HG03378 (cell line): ENCODE data around the gene FCHSD2.
A peak's percentile ranks its signal among the peaks of the same experiment; 100 is the strongest.
"Not testable (repeated sequence)": the region's sequence is repeated elsewhere in the genome, so short reads cannot be mapped to it uniquely, and the experiment has no call there.

ENCODE experiments used
- ATAC-seq: cut with Tn5 transposase; IDR thresholded peaks from one replicate; pipeline ENCODE4 v1.9.1; 2021; ENCODE audit warnings: mild to moderate bottlenecking, moderate library complexity; ENCODE audit not compliant: unreplicated experiment

Gene FCHSD2

DNA sequence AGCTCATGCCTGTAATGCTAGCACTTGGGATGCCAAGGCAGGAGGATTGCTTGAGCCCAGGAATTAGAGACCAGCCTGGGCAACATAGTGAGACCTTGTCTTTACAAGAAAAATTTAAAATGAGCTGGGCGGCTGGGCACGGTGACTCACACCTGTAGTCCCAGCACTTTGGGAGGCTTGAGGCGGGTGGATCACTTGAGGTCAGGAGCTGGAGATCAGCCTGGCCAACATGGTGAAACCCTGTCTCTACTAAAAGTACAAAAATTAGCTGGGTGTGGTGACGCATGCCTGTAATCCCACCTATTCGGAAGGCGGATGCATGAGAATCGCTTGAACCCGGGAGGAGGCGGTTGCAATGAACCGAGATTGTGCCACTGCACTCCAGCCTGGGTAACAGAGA lies 330.4 kb downstream of the FCHSD2 start:
- ATAC-seq = not testable (repeated sequence)

DNA sequence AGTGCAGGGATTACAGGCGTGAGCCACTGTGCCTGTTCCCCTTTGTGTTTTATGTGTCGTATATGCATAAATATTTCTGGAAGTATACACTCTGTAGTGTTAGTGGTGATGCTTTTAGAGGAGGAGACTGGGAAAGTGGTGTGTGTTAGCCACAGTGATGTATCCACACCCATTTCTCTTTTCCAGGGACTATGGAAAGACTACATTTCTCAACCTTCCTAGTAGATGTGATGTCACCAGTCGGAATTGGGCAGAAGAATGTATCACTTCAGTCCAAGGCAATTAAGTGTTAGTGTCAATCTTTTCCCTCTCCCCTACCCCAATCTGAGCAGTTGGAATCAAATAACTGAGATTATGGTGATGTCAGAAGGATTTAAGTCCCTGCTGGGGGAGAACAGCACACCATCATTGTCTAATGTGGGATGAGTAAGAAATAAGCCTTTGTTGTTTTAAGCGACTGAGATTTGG lies 333.8 kb downstream of the FCHSD2 start:
- no peak for ATAC-seq

DNA sequence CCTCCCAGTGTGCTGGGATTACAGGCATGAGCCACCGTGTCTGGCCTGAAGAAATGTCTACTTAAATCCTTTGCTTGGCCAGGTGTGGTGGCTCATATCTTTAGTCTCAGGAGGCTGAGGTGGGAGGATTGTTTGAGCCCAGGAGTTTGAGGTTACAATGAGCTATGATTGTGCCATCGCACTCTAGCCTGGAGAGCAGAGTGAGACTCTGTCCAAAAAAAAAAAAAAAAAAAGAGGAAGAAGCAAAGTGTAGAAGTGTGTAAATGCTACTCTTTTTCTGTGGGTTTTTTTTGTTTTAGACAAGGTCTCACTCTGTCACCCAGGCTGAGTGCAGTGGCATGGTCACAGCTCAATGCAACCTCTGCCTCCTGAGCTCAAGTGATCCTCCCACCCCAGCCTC lies 334.3 kb downstream of the FCHSD2 start:
- ATAC-seq = no peak

DNA sequence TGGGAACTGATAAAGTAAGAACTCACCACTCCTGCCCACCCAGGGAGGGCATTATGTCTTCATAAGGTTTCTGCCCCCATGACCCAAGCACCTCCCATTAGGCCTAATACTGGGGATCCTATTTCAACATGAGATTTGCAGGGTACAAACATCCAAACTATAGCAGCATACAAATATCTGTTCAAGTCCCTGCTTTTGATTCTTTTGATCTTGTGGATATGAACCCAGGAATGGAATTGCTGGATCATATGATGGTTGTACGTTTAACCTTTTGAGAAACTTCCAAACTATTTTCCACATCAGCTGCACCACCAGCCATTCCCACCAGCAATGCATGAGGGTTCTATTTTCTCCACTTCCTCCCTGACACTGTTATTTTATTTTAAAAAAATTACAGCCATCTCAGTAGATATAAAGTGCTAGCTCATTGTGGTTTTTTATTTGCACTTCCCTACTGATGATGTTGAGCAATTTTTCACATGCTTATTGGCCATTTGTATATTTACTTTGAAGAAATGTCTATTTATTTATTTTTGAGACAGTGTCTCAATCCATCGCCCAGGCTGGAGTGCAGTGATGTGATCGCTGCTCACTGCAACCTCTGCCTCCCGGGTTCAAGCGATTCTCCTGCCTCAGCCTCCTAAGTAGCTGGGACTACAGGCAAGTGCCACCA lies 335.0 kb downstream of the FCHSD2 start:
- no peak for ATAC-seq

DNA sequence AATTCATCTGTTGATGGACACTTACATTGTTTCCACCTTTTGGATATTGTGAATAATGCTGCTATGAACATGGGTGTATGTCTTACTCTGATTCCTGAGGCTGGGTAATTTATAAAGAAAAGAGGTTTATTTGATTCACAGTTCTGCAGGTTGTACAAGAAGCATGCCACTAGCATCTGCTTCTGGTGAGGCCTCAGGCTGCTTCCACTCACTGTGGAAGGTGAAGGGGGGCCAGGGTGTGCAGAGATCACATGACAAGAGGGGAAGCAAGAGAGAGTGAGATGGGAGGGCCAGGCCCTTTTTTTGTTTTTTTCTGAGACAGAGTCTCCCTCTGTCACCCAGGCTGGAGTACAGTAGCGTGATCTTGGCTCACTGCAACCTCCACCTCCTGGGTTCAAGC lies 335.7 kb downstream of the FCHSD2 start:
- ATAC-seq = not testable (repeated sequence)

DNA sequence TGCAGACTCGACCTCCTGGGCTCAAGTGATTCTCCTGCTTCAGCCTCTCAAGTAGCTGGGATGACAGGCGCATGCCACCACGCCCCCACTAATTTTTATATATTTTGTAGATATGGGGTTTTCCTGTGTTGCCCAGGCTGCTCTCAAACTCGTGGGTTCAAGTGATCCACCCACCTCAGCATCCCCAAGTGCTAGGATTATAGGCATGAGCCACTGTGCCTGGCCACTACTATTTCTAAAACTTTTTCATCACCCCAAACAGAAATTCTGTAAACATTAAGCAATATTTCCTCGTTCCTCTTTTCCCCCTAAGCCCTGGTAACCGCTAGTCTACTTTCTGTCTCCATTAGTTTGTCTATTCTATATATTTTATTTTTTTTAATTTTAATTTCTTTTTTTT lies 336.9 kb downstream of the FCHSD2 start:
- no peak for ATAC-seq

DNA sequence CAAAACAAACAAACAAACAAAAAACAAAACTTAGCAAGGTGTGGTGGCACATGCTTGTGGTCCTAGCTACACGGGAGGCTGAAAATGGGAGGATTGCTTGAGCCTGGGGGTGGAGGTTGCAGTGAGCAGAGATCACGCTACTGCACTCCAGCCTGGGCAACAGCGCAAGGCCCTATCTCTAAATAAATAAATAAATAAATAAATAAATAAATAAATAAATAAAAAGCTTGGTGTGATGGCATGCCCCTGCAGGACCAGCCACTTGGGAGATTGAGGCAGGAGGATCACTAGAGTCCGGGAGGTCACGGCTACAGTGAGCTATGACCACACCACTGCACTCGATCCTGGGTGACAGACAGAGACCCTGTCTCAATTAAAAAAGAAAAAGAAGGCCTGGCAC lies 339.3 kb downstream of the FCHSD2 start:
- no peak for ATAC-seq

DNA sequence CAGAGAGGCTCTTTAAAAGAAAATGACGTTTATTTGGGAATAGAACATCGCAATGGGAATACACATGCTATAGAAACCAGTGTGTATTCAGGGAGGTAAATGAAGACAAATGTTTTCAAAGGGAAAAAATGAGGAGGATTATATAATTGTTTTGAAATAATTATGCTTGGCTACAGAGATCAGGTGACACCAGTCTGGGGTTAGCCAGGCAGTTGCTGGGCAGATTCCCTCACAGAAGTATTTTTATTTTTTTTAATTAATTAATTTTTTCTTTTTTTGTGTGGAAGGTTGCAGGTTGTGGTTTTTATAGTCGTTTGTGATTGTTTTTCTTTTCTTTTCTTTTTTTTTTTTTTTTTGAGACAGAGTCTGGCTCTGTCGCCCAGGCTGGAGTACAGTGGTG lies 342.7 kb downstream of the FCHSD2 start:
- no peak for ATAC-seq

DNA sequence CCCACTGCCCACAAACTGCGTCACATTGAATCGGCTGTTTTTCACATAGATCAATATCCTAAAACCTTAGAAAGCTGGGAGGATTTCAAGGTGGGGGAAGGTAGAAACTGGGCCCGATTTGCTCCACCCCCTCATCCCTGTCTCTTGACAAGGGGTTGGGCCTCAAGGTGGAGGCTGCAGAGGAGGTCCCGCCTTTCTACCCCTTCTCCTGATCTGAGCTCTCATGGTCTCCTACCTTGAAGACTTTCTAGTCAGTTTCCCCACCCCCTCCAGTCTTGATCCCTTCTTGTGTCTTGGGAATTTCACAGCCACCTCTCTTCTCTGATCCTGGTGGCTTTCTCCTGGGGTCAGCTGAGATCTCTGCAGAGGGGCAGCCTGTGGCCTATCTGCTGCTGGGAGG lies 343.8 kb downstream of the FCHSD2 start:
- no peak for ATAC-seq

DNA sequence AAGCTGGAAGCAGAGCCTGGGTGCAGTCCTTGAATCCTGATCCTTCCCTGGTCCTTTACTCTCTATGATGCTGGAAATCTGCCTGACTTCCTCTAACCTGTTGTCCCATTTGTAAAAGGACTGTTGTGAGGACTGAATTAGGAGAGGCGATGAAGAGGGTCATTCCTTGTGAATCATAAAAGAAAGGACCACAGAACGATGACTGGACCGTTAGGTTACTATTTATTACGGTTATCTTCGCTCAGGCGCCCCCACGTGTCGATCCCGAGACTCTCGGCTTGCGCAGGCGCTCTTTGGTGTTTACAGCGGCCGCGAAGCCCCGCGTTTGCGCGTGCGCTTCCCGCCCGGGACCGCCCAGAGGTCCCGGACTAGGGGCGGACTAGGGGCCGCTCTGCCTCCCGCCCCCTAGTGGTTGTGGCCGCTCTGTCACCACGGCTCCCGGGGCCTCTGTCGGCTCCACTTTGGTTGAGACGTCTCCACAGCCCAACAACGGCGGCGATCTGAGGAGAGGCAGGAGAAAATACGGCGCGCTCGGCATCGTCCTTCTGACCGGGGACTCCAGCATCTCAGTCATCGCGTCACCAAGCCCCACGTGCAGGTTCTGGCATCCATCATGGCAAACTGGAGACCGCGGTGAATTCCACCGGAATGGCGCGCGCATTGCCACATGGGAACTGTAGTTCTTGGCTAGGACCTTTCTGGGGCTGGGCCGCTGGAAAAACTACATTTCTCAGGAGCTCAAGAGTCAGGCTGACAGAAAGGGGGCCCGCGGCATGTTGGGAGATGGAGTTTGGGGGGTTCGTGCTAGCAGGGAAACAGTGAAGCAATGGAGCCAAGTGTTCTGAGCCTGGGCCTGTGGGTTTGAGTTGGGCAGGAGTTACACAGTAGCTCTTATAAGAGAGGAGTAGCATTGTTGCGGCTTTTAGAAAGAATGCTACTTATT lies 348.4 kb downstream of the FCHSD2 start, which contains the start of gene STARD10:
Gene STARD10, minus strand, starts transcription at position 623 of the 943 bp plus-strand sequence. CDS start 12,866 bp downstream, outside the sequence.
- ATAC-seq = peak; percentile 70

DNA sequence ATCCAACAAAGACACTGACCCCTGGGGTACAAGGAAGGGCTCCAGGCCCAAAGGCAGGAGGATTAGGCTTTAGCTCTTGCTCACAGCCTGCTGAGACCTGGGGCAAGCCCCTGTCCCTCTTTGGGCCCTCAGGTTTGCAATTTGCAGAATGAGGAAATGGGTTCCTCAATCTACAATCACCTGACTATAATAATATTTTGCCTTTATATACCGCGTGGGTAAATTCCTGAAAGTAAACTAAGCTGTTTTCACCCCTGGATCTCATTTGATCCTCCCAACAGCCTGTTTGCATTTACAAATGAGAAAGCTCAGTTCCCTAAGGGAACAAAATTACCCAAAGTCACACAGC lies 349.1 kb downstream of the FCHSD2 start:
- peak; percentile 6 for ATAC-seq

DNA sequence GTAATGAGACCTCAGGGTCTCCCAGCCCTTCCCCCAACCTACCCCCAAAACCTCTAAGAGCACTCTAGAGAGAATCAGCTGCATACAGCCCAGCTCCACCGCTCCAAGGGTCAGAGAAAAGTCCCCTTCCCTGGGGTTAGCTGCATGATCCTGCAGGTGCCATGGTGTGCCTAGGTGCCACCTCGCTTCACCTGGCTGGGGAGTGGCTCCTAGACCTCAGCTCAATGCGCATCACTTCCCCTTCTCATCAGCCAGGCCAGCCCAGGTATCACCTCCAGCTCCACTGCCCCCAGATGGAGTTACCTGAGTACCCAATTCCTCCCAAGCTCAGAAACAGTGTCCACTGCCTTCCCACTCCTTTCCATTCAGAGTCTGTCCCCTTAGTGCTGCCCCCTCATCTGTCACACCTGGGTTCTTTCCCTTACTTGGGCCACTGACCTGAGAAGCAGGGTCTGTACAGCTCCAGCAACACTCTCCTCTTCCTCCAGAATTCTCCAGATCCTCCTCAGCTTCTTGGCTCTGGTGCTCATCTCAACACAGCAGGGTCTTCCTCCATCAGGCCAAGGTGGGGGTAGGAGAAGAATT lies 349.6 kb downstream of the FCHSD2 start:
- no peak for ATAC-seq

DNA sequence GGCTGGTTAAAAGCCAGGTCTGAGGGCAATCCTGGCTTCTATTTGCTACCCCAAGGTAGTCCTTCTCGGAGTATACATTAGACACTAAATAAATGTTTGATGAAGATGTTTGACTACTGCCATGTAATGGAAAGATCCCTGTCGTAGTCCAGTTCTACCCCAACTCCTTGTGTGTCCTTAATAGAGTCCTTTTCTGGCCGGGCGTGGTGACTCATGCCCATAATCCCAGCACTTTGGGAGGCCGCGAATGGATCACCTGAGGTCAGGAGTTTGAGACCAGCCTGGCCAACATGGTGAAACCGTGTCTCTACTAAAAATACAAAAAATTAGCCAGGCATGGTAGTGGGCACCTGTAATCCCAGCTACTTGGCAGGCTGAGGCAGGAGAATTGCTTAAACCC lies 350.9 kb downstream of the FCHSD2 start:
- not testable (repeated sequence) for ATAC-seq

DNA sequence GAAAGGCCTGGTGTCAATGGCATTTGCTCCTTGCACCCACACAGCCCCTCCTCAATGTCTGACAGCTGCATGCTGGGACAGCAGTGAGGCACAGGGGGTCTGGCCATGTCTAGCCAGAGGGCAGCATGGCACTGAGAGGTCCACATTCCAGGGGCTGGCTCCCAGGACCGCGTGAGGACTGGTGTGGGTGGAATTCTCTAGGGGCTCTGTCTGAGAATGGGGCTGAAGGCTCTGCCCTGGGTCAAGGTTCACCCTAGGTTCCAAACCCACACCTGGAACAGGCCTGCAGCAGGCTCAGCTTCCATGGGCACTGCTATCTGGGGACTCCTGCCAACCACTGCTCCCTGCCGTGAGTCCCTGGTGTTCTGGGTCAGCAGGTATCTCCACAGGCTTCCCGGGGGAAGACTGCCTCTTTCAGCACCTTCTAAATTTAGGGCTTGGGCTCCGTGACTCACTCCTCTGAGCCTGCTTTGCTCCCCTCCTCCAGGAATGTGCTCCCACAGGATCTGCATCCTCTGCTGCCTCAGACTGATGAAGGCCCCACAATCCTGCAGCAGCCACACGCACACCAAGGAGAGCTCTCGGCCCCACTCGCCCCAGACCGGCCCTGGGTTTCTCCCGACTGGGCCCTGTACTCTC lies 352.5 kb downstream of the FCHSD2 start:
- no peak for ATAC-seq

DNA sequence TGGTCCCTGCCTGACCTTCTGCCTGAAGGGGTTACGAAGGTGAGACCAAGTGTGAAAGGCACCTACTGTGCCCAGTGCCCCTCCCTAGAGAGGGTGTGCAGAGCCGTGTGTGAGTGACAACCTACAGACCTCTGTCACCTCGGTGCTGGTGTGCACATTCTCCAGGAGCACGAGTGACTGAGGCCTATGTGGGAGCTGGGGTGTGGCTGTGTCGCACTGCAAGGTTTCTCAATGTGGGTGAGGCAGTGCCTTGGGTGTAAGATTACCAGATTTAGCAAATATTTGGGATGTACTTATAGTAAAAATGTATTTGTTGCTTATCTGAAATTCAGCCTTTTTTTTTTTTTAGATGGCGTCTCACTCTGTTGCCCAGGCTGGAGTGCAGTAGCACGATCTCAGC lies 353.9 kb downstream of the FCHSD2 start:
- ATAC-seq = no peak

DNA sequence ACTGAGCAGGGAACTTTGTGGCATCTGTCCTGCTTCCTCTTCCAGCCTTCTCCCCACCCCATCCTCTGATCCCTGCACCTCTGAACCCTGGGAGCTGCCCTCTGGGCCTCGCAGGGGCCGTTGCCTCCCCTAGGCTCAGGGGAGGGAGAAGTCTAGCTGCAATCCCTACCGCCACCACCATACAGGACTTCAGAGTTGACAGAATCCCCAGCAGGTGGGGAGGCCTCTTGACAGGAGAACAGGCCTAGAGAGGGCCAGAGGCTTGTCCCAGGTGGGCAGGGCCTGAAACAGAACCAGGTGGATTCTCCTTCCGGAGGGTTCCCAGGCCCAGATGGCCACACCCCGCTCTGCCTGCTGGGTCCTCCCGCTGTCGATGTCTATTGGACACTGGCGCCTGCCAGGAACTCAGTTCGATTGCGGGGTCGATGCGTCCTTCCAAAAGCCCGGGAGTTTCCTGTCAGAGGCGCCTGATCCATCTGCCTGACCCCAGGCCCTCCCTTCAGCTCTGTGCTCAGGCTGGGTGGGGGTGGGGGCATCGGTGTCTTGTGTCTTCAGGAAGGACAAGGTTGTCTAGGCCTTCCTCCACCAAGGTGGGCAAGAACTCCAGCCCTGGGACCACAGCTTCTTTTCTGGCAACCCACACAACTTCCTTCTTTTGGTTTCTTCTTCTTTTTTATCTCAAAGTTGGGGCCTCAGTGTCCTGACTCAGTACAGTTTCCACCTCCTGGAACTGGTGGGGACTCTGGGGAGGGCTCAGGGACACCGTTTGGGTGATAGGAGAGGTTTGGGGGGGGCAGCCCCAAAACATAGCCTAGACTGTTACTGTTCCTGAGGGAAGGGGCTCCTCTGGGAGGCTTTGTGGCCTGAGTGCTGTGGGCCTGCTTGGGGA lies 354.7 kb downstream of the FCHSD2 start:
- no peak for ATAC-seq
